Measurements from ENCODE around the gene MAP3K5. TPM values are rescaled to one million over a fixed set of nuclear protein-coding genes. Genes with fewer than 3 reads are reported as not detected.

The MAP3K5 gene
- total RNA-seq, 2 experiments from 2014 or later, result 15.0 to 15.1 TPM

DNA sequence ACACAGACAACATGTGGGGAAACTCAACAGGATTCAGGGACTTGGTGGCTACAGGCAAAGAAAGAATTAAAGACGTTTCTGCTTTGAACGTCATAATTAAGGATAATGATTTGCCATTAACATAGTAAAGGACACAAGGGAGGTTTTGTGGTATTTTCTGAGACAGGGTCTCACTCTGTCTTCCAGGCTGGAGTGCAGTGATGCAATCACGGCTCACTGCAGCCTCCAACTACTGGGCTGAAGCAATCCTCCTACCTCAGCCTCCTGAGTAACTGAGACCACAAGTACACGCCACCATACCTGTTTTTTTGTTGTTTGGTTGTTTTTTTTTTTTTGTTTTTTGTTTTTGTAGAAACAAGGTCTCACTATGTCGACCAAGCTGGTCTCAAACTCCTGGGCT, 62.4 kb downstream of the MAP3K5 start:
- no peak for DNase-seq
- no peak for ATAC-seq
- Mint-ChIP-seq H3K27me3 (ENCODE audit: low read depth) (no peaks in the 10 kb centered on the region), H3K9me3 (ENCODE audit: insufficient read depth) (no peaks in the 10 kb centered on the region), H3K27ac (no peak overlapping the region), H3K4me3 (no peak overlapping the region), H3K4me1 (ENCODE audit: low read depth) (peaks cover 6% of the 10 kb centered on the region), H3K36me3 (ENCODE audit: low read depth) (peaks cover 16% of the 10 kb centered on the region)
- CTCF ChIA-PET, result interaction anchor here (1.5 to 2.1 kb wide), 2 partner anchors 9 to 62 kb away, joined by 4 to 8 read pairs; partner anchors contain the start of gene MAP3K5
- POLR2A ChIA-PET, result no interaction called here

DNA sequence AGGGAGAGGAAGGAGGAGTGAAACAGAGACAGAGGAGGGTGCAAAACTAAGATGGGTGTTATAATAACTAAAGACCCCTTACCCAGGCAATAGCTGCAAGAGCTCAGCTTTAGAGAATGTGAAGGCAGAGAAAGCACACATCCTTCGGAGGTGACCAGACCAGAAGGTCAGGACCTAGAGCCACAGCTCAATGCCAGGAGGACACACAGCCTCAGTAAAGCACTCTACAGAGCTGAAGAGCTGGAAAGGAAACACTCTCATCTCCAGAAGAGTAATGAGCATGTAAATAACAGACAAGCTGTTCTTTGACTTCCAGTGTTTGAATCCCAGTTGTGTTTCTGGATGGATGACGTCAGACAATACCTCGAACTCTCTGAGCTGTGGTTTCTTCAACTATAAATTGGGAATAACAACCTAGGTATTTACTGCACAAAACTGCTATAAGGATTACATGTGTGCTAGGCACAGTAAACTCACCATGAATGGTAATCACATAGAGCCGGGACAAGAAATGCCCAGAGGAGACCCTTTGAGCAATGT, 63.2 kb downstream of the MAP3K5 start:
- Mint-ChIP-seq H3K36me3 (ENCODE audit: low read depth) (peaks cover 16% of the 10 kb centered on the region), H3K4me1 (ENCODE audit: low read depth) (peaks cover 12% of the 10 kb centered on the region), H3K4me3 (no peak overlapping the region), H3K27me3 (ENCODE audit: low read depth) (no peaks in the 10 kb centered on the region), H3K9me3 (ENCODE audit: insufficient read depth) (no peaks in the 10 kb centered on the region), H3K27ac (peak overlapping the region; percentile 40)
- CTCF ChIA-PET, result interaction anchor here (1.5 to 2.1 kb wide), 2 partner anchors 9 to 63 kb away, joined by 4 to 8 read pairs; partner anchors contain the start of gene MAP3K5
- ATAC-seq, result no peak
- DNase-seq, result no peak
- POLR2A ChIA-PET, result interaction anchor here (0.6 kb wide), 1 partner anchor 23 kb away, joined by 5 read pairs; no protein-coding TSS in a partner anchor

DNA sequence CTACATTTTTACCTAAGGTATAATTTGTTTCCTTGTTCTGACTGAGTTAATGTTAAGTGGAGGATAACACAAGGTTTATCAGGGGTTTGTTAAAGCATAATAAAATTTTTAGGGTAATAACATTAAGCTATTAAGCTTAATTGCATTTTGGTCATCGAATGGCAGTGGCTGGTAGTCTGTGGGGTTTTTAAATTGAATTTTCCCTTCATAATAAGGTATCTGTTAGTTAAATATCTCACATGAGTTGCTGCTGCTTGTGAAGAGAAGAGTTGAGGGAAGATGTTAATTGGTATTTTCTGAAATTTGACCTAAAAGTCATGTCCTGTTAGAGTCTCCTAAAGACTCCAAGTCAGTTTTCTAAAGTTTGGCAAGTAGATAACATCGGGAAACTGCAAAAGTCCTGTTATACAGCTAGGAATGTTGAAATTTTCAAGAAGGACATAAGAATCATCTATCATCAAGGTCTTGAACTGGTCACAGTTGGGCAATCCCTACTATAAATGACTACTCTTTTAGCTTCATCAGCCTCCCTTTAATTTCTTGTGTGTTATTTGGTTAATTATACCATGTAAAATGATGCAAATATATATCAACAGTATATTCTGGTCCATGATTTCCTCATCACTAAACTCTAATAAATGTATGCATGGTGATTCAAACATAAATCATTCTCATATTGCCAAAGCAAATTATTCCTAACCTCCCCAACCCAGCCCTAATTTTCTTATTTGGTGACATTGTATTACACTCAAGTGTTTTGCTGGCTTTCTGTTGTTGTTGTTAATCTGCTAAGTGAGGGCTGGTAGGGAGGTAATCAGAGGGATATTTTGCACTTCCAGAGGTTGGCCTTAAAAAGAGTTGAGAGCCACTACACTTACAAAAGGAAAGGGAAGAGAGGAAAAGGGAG, 64.0 kb downstream of the MAP3K5 start:
- no peak overlapping the region for H3K4me3 Mint-ChIP-seq
- no peaks in the 10 kb centered on the region for H3K27me3 Mint-ChIP-seq (ENCODE audit: low read depth)
- ChIA-PET CTCF (interaction anchor here (0.6 to 2.1 kb wide), 4 partner anchors 8 to 64 kb away, joined by 3 to 8 read pairs (median 4); partner anchors contain the start of gene MAP3K5), POLR2A (no interaction called here)
- DNase-seq (no peak), ATAC-seq (no peak)
- H3K9me3 Mint-ChIP-seq (ENCODE audit: insufficient read depth), result no peaks in the 10 kb centered on the region
- peak overlapping the region; percentile 40 for H3K27ac Mint-ChIP-seq
- peaks cover 19% of the 10 kb centered on the region for H3K4me1 Mint-ChIP-seq (ENCODE audit: low read depth)
- H3K36me3 Mint-ChIP-seq (ENCODE audit: low read depth), result peaks cover 16% of the 10 kb centered on the region

DNA sequence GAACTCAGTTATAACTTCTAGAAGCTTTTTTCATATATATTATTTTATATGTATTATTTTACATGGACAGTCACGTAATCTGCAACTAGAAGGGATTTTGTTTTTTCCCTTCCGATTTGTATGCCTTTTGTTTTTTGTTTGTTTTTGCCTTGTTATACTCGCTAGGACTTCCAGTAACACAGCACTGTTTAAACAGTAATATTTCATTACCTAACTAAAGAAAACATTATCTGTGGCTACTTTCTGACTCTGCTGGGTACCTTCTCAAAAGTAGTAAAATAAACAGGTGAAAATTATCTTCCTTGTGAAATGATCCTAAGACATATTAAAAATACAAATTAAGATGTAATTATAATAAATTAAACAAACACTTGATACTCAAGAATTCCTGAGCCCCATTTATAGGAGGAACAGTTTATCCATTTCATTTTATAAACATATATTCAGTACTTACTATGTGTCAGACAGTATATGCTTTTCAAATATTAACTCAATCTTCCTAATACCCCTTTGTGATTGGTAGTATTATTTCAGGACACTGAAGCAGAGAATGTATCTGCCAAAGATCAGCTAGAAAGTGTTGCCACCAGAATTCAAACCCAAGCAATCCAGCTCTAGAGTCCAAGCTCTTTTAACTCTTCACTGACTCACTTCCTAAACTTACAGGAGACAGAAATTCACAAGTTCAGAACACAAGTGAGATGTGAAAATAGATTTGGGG, 65.3 kb downstream of the MAP3K5 start:
- Mint-ChIP-seq H3K4me1 (ENCODE audit: low read depth) (peaks cover 19% of the 10 kb centered on the region), H3K27ac (no peak overlapping the region), H3K27me3 (ENCODE audit: low read depth) (no peaks in the 10 kb centered on the region), H3K9me3 (ENCODE audit: insufficient read depth) (no peaks in the 10 kb centered on the region), H3K36me3 (ENCODE audit: low read depth) (peaks cover 16% of the 10 kb centered on the region), H3K4me3 (no peak overlapping the region)
- no peak for ATAC-seq
- DNase-seq, result no peak
- POLR2A ChIA-PET, result no interaction called here
- CTCF ChIA-PET, result interaction anchor here (1.3 kb wide), 1 partner anchor 57 kb away, joined by 3 read pairs; no protein-coding TSS in a partner anchor

DNA sequence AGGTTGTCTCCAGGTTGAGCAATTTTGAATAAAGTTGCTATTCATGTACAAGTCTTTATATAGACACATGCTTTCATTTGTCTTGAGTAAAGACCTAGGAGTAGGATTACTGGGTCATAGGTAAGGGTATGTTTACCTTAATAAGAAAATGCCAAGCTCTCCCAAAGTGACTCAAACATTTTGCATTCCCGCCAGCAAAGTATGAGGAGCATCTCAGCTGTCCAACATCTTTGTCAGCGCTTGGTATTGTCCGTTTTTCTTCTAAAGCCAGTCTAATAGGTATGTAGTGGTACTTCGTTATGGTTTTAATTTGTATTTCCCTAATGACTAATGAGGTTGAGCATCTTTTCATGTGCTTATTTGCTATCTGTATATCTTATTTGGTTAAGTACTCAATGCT, 67.2 kb downstream of the MAP3K5 start:
- Mint-ChIP-seq H3K4me3 (no peak overlapping the region), H3K4me1 (ENCODE audit: low read depth) (peaks cover 27% of the 10 kb centered on the region), H3K27me3 (ENCODE audit: low read depth) (no peaks in the 10 kb centered on the region), H3K36me3 (ENCODE audit: low read depth) (peaks cover 23% of the 10 kb centered on the region), H3K27ac (no peak overlapping the region), H3K9me3 (ENCODE audit: insufficient read depth) (peaks cover 4% of the 10 kb centered on the region)
- DNase-seq (no peak), ATAC-seq (no peak)
- ChIA-PET POLR2A (no interaction called here), CTCF (interaction anchor here (1.2 kb wide), 1 partner anchor 67 kb away, joined by 6 read pairs; the partner anchor contains the start of gene MAP3K5)

DNA sequence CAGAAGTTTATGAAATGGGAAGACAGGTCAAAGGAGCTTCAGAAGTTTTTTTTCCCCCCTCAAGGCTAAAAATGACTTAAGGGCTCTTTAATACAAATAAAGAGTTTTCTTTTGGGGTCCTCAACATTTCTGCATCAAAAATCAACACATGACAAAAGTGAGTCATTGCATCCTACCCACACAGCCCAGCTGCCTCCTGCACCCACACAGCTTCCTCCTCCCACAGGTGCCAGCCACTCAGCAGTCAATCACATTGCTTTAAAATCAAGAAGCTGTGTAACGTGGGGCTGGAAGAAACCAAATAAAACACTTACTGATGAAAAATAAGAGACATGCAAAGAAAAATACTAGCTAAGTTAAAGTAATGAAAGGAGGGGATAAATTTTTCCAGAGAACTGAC, 68.5 kb downstream of the MAP3K5 start:
- ATAC-seq (peak; percentile 81), DNase-seq (peak; percentile 58)
- Mint-ChIP-seq H3K4me1 (ENCODE audit: low read depth) (peaks cover 33% of the 10 kb centered on the region), H3K27ac (no peak overlapping the region), H3K27me3 (ENCODE audit: low read depth) (no peaks in the 10 kb centered on the region), H3K4me3 (no peak overlapping the region), H3K36me3 (ENCODE audit: low read depth) (peaks cover 21% of the 10 kb centered on the region), H3K9me3 (ENCODE audit: insufficient read depth) (peaks cover 4% of the 10 kb centered on the region)
- ChIA-PET CTCF (interaction anchor here (0.8 to 1.4 kb wide), 6 partner anchors 13 to 80 kb away, joined by 3 to 10 read pairs (median 4); partner anchors contain the start of gene MAP3K5), POLR2A (no interaction called here)

DNA sequence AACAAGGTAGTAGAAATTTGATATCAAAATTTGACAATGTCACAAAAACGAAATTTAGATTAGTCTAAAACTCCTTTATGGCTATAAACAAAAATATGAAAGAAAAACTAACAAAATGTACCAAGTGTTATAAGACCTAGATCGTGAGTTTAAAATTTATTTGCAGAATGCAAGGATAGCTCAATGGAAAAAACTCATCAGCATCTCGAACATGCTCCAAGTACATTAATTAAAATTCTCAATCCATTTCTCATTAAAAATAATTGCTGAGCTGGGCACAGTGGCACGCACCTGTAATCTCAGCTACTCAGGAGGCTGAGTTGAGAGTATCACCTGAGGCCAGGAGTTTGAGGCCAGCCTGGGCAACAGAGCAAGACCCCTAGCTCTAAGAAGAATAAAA, 70.8 kb downstream of the MAP3K5 start:
- Mint-ChIP-seq H3K36me3 (ENCODE audit: low read depth) (peaks cover 22% of the 10 kb centered on the region), H3K4me3 (no peak overlapping the region), H3K9me3 (ENCODE audit: insufficient read depth) (peaks cover 4% of the 10 kb centered on the region), H3K27me3 (ENCODE audit: low read depth) (no peaks in the 10 kb centered on the region), H3K4me1 (ENCODE audit: low read depth) (peaks cover 43% of the 10 kb centered on the region), H3K27ac (no peak overlapping the region)
- CTCF ChIA-PET, result interaction anchor here (3.1 to 3.6 kb wide), 2 partner anchors 71 to 77 kb away, joined by 11 to 20 read pairs; partner anchors contain the start of gene MAP3K5
- ATAC-seq (no peak), DNase-seq (no peak)
- POLR2A ChIA-PET, result no interaction called here

DNA sequence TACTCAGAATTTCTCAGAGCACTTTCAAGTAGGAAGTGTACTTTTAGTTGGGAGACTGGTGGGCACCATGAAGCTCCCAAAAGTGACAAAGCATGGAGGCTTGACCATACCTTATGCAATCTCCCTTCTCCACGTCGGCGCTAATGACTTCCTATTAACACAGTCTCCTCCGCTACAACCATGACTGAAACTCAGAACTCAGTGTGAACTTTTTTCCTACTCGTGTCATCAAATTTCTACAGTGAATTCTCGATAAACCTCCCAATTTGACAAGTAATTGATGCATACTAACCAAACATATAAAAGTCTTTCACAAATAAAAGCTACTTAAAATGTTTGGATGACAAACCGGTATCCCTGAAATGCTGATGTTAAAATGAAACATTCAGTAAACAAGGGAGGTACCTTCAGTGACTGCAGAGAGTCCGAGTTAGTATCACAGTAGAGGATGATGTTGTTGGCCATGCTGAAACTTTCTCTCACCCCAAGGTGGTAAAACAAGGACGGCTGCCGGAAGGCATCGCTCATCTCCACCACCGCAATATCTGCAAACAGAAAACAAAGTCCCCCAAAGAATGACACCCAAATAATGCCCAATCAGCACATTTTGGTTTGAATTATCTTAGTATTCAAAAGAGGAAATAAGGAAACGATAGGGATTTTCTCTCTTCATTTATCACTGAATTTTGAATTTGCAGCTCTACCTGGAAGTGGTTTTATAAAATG, 72.1 kb downstream of the MAP3K5 start:
- Mint-ChIP-seq H3K4me3 (no peak overlapping the region), H3K27ac (peak overlapping the region; percentile 40), H3K27me3 (ENCODE audit: low read depth) (no peaks in the 10 kb centered on the region), H3K9me3 (ENCODE audit: insufficient read depth) (peaks cover 4% of the 10 kb centered on the region), H3K36me3 (ENCODE audit: low read depth) (peaks cover 26% of the 10 kb centered on the region), H3K4me1 (ENCODE audit: low read depth) (peaks cover 43% of the 10 kb centered on the region)
- POLR2A ChIA-PET, result interaction anchor here (1.0 kb wide), 1 partner anchor 72 kb away, joined by 3 read pairs; the partner anchor contains the start of gene MAP3K5
- CTCF ChIA-PET, result interaction anchor here (0.6 to 3.6 kb wide), 4 partner anchors 9 to 75 kb away, joined by 4 to 20 read pairs (median 8); partner anchors contain the start of gene MAP3K5
- ATAC-seq (no peak), DNase-seq (no peak)

DNA sequence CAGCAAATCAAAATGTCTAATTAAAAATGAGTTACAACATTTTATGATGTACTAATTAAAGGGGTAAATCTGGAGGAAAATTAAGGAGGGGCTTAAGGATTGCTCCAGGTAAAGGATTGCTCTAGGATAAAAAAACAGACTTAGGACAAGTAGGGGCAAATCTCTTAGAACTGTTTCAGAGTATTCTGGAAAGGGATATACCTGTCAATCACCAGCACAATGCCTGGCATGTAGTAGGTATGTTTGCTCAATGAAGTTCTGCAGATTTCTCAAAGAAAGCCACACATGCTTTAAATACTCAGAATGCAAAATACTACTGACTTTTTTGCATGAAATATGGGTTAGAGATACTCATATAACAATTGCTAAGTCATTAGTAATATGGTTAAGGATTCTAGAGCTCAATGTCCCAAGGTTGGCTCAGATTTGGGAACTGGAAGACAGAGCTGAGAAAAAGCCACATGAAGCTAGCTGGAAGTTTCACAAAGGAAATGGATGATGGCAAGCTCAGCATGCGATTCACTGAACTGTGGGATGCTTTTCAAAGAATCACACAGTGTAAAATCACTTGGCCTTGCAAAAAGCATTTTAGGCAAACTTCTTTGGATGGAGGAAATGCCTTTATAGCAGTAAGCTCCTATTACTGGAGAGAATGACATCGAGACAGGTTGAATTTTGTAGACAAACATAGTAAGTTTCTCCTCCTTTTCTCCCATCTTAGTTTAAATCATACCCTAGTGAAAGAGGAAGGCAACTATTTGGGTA, 72.8 kb downstream of the MAP3K5 start:
- DNase-seq (no peak), ATAC-seq (no peak)
- Mint-ChIP-seq H3K9me3 (ENCODE audit: insufficient read depth) (peaks cover 4% of the 10 kb centered on the region), H3K4me1 (ENCODE audit: low read depth) (peaks cover 39% of the 10 kb centered on the region), H3K27ac (peak overlapping the region; percentile 5), H3K27me3 (ENCODE audit: low read depth) (no peaks in the 10 kb centered on the region), H3K4me3 (no peak overlapping the region), H3K36me3 (ENCODE audit: low read depth) (peaks cover 29% of the 10 kb centered on the region)
- ChIA-PET CTCF (interaction anchor here (1.6 to 3.6 kb wide), 3 partner anchors 10 to 75 kb away, joined by 4 to 20 read pairs (median 11); partner anchors contain the start of gene MAP3K5), POLR2A (interaction anchor here (1.0 to 1.8 kb wide), 2 partner anchors 73 kb away, joined by 3 to 4 read pairs; partner anchors contain the start of gene MAP3K5)

DNA sequence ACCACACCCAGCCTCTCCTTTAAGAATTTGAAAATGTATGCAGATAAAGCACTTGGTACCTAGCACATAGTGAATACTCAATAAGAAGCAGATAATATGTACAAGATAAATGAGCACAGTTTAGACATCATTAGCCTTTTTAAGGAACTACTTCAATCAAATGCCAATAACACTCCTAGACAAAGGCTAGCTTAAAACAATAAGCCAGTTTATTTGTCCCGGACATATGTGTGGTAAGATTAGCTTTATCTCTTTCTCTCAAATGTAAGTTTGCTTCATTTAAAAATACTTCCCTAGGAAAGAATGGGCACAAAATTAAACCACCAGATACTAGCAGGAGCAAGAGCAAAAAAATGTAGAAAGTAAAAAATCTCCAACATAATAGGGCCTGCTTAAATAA, 73.8 kb downstream of the MAP3K5 start:
- no peak for ATAC-seq
- POLR2A ChIA-PET, result interaction anchor here (1.8 kb wide), 1 partner anchor 74 kb away, joined by 4 read pairs; the partner anchor contains the start of gene MAP3K5
- H3K27me3 Mint-ChIP-seq (ENCODE audit: low read depth), result no peaks in the 10 kb centered on the region
- H3K4me3 Mint-ChIP-seq, result no peak overlapping the region
- H3K9me3 Mint-ChIP-seq (ENCODE audit: insufficient read depth), result peaks cover 4% of the 10 kb centered on the region
- no peak for DNase-seq
- H3K27ac Mint-ChIP-seq, result no peak overlapping the region
- H3K4me1 Mint-ChIP-seq (ENCODE audit: low read depth), result peaks cover 30% of the 10 kb centered on the region
- CTCF ChIA-PET, result interaction anchor here (0.8 to 3.3 kb wide), 3 partner anchors 22 to 74 kb away, joined by 3 to 13 read pairs (median 6); partner anchors contain the start of gene MAP3K5
- H3K36me3 Mint-ChIP-seq (ENCODE audit: low read depth), result peaks cover 31% of the 10 kb centered on the region
